Activated CD4-positive, alpha-beta T cell treated with anti-CD3 and anti-CD28 coated beads, Interleukin-2, Interleukin-6, amounts not matched to agents 100 ng/mL and 50 ng/mL, durations not matched to agents 16 hours and 8 hours (primary cell): ENCODE results near the gene NT5DC4.

Experiments used
- DNase-seq: peaks from one replicate; pipeline ENCODE4 v3.0.0-alpha.2; 2020

Gene NT5DC4

DNA sequence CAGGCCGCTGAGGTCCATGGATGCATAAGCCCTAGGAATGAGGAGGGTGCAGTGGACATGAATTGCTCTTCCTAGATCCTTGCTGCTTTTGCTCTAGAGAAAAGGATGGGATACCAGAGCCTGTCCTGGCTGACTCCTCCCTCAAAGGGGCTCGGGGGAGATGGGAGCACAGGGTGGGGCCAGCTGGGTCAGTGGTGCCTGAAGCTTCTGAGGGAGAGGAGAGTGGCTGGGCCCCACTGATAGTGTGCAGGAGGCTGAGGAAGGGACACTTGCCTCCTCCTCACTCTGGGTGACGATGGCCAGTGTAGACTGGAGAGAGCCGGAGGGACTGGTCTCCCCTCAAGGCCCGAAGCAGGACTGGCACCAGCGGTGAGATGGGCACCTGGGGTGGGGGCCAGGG lies at the start of gene NT5DC4:
Gene NT5DC4, plus strand, starts transcription at position 236 of the 400 bp plus-strand sequence. Its CDS starts 60 bp downstream, at position 296.
- DNase-seq = no peak

DNA sequence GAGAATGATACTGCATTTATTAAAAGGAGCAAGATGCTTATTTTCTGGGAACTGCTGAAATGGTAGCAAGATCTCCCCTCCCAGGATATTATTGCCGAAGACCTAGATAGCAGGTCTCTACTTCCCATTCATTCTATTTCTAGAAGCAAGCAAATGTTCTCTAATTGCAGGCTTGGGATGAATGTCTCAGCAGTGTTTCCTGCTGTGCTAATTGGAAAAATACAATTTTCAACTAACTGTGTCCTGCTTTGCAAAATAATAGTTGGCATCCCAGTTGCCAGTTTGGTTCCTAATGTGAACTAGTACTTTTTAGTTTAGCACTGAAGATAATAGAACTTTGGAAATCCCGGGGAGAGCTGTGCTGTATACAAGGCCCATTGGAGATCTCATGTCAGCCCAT lies 49.0 kb upstream of the NT5DC4 start:
- no peak for DNase-seq

DNA sequence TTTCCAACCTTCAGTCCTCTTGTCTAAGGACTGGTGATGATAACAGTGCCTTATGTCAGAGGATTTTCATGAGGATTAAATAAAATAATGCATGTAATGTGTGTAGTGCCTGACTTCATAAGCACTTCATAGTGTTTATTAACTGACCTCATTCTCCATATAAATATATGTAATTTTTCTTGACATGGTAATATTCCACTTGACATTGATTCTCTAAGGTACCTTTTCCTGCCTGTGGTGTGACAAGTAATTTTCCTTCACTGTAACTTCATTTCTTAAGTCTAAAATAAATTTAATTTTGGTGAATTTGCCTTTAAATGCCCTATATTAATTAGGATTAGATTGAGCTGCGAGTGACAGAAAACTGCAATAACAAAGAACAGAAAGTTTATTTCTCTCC lies 47.8 kb upstream of the NT5DC4 start:
- DNase-seq = no peak

DNA sequence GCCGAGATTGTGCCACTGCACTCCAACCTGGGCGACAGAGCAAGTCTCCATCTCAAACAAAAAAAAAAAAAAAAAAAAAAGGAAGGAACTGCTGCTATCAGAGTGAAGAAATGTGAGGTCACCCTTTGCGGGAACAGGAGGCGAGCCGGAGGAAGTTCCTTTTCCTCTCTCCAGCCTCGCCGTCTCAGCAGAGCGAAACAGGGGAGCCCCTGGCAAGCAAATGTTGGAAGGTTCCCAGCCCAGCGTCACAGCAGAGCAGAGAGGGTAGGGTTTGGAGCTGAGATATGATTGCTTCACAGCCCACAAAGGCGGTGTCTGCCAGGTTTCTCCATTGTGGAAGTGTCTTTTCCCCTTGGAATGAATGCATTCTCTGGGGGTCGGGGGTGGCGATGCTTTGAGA lies 46.6 kb upstream of the NT5DC4 start:
- DNase-seq = no peak

DNA sequence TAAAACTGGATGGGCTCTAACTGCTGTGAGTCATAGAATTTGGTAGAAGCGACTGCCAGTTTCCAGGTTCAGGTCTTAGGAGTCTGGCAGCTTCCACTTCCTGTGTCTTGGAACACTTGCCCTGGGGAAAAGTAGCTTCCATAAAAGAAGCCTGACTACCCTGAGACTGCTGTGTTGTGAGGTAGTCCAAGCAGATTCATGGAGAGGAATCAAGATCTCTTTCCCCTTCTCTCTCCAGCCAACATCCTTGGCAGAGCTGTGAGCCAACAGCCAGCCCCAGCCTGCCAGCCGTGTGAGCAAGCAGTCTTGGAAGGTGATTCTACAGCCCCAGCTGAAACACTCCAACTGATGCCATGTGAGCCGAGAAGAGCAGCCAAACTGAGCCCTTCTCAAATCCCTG lies 41.3 kb upstream of the NT5DC4 start:
- DNase-seq = no peak

DNA sequence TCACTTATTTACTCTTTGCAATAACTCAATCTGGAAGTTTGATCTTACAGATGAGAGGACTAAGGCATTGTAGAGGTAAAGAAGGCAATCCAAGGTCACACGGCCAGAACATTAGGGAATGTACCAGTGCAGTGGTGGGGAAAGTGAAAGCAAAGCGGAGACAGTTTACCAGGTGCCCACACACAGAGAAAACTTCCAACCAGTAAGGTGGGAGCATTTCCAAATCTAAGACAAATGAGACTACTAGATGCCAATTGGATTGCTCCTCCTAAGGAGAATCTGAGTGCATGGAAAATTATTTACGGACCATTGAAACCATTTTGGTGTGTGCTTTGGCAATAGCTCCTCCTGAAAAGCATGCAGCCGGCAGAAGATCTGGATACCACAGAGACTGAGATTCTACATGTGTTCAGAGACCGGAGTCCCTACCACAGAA lies 40.1 kb upstream of the NT5DC4 start:
- DNase-seq = no peak

DNA sequence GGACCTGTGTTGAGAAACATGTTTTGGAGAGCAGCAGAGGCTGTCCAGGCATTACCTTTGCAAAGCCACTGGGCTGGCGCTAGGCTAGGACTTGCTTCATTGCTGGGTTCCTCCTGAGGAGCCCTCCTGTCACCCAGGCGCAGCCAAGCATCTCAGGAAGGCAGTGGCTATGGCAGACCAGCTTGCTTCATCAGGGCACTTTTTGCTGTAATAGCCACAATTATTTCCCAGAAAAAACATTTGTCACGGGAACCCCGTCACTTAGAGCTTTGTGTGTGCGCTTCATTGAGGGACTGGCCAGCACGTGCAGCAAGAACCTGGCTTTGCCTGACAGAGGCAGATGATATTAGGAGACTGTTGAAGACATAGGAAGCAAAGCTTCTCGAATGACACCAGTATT lies 38.7 kb upstream of the NT5DC4 start:
- no peak for DNase-seq

DNA sequence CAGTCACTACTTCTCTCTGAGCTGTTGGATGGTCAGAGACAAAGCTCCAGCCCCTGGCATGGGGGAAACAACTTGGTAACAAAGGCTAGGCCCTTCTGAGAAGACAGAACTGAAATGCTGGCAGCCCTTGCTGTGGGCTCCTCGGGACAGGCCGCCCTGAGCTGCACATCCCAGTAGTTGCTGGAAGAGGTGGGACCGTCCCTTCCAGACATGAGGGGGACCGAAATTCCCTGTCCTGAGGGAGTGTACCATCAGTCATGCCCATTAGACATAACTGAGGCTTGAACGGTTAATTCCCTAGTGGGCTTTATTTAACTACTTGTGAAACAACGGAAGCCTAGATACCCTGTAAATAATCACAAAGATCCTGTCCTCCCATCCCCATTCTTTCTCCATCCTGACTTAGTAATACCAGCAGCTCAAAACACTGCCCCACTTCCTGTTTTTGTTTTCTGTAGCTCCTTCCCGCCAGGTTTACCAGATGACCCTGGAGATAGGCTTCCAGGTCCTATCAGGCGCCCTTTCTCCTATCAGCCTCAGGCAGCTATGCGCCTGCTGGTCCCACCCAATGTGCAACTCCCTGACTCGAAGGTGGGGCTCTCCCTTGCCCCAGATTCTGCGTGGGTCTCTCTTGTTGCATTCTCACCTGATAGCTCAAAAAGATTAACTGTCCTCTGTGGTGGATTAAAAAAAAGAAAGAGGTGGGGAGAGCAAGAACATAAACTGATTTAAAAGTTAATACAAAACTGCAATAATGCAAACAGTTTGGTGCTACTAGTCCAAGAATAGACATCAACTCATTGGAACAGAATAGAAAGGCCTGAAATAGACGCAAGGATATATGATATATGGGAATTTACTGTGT lies 37.0 kb upstream of the NT5DC4 start:
- no peak for DNase-seq

DNA sequence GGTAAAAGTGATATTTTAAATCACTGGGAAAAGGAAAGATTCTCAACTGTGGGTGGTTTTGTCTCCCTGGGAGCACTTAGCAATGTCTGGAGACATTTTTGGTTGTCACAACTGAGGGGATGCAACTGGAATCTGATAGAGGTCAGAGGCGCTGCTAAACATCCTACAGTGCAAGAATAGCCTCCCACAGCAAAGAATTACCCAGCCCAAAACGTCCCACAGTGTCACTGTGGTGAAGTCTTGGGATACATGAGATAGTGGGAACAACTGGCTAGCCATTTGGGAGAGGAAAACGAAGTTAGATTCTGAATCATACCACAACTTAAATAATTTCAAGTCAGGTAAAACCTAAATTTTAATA lies 36.4 kb upstream of the NT5DC4 start:
- no peak for DNase-seq

DNA sequence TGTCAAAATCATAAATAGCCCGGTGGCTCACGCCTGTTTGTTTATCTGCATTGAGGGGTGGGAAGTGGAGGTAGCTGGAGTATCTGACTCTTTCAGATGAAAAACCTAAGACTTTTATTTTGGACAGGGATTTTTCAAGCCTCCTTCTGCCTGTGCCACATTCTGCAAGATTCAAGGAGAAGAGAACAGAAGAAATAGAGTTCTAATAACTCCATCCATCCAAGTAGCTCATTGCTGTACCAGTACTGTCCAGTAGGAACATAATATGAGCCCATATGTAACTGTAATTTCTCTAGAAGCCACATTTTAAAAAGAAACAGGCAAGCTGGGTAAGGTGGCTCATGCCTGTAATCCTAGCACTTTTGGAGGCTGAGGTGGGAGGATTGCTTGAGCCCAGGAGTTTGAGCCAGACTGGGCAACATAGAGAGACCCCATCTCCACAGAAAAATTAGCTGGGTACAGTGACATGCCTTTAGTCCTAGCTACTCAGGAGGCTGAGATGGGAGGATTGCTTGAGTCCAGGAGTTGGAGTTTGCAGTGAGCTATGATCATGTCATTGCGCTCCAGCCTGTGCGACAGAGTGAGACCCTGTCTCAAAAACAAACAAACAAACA lies 35.4 kb upstream of the NT5DC4 start:
- no peak for DNase-seq

DNA sequence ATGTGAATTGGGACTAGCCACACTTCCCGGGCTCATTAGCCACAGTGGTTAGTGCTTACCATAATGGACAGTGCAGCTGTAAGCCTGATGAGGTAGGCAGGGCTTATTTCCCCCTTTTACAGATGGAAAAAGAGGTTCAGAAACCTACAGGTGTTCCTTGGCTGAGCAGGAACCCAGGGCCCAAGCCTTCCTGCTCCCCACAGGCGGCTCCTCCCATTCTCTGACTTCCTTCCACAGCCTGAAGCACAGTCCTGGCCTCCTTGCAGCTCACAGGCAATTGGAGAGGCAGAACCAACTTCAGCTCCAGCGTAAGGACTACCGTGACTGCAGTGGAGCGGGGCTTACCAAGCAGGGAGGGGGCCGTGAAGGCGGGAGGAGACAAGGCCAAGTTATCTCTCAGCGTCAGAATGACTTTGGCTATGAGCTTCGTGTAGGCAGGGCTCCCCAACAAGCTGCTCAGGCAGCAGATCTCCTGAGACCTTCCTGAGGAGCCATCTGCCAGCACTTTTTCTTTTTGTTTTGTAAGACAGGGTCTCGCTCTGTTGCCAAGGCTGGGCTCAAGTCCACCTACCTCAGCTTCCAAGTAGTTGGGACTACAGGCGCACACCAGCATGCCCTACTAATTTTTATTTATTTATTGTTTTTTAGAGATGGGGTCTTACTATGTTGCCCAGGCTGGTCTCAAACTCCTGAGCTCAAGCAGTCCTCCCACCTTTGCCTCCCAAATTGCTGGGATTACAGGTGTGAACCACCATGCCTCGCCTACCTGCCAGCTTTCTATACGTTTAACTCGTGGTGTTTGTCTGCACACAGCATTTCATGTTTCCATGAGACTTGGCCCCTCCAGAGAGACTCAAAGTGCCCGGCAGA lies 34.2 kb upstream of the NT5DC4 start:
- DNase-seq = no peak

DNA sequence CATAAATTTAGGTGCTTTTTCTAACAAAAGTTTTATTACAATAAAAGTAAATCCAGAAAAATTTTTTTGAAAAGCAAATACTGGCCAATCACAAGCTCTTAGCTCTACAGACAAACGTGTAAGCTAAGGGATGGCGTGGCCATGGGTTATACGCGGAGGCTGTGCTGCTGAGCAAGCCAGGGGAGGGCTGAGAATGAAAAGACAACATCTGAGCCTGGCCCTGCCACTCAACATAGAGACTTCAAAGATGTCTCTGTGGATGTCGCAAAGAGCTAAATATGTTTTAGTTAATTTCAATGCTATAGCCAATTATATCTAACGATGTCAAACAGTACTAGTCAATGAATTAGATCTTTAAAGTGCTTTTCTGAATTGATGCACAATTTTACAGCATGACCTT lies 33.3 kb upstream of the NT5DC4 start:
- DNase-seq = no peak

DNA sequence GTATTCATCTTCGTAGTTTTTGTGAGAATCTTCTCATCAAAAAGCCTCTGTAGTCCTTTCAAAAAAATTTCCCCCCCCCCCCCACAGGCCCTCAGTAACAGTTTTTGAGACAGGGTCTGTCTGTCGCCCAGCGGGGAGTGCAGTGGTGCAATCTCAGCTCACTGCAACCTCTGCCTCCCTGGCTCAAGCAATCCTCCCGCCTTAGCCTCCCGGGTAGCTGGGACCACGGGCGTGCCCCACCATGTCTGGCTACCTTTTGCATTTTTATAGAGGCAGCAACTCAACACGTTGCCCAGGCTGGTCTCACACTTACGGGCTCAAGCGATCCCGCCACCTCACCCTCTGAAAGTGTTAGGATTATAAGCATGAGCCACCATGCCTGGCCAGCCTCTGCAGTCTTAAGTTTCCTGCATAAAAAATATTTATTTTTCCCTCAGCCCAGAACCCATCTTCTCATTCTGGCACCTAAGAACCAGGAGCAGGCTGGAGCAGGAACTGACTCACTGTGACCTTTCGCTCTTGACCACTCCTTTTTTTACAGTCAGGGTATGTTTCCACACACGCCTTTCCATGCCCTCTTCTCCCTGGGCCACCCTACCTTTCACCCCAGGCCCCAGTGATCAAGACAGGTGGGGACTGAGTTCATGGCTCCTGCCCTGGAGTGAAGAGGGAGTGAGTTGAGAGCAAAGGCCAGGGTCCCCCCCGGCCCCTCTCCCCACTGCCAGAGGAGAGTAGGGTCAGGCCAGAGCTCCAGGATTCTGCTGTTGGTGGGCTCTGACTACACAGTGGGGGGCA lies 32.5 kb upstream of the NT5DC4 start:
- DNase-seq = no peak

DNA sequence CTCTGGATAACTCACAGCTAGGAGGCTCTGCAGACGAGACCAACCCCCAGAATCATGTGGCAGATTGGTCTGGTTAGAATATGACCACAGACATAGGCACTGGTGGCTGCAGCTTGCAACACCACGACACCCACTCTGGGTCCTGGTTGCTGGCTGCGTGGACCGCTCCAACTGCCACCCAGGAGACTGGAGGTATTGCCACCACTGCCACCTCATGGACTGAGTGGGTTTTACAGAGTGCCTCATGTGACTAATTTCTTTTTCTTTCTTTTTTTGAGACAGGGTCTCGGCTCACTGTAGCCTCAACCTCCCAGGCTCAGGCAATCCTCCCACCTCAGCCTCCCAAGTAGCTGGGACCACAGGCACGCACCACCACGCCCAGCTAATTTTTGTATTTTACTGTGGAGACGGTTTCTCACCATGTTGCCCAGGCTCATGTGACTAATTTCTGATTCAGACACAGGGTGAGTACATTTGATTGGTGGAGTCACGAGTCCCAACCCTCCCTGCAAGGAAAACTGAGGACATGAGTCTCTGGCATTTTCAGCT lies 29.9 kb upstream of the NT5DC4 start:
- peak; percentile 78 for DNase-seq

DNA sequence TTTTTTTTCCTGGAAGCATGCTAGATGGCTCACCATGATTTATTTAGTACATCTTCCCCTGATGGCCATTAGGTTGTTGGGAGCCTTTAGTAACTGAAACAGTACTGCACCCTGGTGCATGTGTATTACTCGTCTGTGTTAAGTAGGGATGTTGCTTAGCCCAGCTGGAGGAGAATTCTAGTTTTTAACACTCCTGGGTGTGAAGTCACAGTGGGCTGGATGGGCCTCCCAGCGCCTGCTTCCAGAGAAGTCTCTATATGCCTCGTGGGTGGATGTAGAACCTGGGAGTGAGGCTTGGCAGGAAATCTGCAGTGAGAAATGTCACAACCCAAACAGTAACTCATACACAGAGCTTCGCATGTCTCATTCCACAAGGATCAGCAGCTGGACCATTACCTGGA lies 28.9 kb upstream of the NT5DC4 start:
- DNase-seq = peak; percentile 24

DNA sequence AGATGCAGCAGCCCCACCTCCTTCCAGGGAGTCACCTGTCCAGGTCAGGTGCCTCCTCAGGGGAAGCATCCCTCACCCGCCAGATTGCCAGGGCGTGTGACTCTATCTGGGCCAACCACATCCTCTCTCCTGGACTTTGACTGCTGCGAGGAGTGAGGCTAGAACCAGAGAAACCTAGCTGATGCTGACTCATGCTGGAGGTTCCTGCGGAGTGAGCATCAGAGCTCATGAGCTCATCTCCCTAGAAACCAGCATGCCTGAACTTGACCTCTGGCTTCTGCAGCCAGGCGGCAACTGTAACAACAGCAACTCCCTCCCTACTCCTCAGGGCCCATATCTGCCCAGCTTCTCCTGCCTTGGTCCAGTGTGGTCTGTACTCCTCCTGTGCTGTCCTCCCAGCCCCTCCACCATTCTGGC lies 28.3 kb upstream of the NT5DC4 start:
- DNase-seq = peak; percentile 90

DNA sequence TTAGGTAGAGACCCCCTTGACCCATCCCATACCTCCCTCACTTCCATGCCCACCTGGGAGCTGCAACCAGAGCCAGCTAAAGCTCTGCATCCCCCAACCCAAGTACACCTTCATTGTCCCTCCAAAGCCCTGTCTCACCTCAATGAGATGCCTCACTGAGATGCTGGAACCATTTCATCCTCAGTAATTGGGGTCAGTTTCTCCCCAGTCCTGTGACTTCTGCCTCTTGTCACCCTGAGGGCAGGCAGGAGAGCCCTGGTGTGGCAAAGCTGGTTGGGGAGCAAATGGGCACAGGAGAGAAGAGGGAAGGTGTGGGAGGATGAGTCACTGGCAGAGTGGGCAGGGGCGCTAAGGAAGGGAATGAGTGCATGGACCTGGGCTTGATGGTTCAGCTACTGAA lies 27.9 kb upstream of the NT5DC4 start:
- peak; percentile 56 for DNase-seq

DNA sequence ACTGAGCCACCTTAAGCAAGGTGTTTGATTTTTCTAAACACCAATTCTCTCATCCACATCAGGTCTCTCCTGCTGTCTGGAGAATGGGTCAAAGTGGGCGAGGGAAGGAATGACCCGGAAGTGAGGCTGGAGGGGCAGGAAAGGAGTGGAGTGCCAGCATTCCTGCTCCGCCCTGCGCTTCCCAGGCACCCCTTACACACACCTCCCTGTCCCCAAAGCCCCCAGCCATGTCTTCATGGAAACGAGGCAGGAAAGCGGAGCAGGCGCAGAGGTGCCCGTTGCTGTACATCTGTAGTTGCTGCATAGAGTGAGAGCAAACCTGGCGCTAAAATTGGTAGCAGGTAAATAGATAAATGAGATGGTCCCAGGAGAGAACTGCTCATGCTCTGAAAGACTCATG lies 27.2 kb upstream of the NT5DC4 start:
- DNase-seq = no peak

DNA sequence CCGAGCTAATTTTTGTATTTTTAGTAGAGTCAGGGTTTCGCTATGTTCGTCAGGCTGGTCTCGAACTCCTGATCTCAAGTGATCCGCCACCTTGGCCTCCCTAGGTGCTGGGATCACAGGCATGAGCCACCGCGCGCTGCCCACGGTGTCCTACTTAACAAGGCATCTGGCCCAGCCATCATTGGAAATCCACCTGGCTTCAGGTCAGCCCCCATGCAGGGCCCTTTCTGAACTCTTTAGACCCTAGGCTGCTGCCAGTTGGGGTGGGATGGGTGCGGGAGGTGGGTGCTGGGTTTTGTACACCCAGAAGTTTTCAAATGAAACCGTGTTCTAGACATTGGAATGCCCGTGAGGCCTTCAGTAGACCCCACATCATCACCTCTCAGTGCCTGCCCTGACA lies 26.6 kb upstream of the NT5DC4 start:
- no peak for DNase-seq

DNA sequence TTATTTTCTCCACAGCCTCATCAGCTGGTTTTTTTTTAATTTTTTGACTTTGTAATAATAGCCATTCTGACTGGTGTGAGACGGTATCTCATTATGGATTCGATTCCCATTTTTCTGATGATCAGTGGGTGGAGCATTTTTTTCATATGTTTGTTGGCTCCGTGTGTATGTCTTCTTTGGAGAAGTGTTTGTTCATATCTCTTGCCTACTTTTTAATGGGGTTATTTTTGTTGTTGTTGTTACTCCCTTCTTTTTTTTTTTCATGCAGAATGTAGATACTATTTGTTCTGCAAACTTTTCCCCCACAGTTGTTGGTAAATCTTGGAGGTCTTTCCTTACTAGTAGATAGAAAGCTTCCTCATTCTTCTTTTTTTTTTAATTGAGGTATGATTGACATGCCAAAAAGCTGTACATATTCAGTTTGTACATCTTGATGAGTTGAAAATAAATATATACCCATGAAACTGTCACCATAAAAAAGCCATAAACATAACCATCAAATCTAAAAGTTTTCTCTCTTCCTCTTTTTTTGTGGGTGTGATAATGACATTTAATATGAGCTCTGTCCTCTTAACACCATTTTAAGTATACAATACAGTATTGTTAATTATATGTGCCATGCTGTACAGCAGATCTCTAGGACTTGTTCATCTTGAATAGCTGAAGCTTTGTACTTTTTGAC lies 21.8 kb upstream of the NT5DC4 start:
- DNase-seq = no peak

DNA sequence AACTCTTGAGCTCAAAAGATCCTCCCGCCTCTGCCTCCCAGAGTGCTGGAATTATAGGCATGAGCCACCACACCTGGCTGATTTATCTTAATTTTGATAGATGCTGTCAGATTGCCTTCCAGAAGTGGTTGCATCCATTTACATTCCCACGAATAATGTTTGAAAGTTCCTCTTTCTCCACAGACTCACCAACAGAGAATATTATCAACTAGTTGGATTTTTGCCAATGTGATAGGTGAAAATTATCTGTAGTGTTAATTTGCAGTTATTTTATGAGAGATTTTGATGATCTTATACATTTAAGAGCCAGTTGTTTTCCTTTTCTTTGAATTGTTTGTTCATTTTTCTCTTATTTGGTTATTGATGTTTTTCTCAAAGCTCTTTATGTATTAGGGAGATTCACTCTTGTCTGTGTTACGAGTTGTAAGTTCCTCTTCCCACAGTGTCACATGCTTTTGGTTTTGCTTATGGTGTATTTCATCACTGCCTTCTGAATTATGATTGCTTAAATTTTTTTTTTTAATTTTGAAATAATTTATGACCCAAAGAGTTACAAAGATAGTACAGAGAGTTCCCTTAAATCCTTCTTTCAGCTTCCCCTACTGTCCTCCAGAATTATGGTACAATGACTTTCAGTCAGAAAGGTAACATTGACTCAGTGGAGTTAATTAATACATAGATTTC lies 20.7 kb upstream of the NT5DC4 start:
- no peak for DNase-seq
